HG03039 (cell line): Measurements from ENCODE around the gene FOXC1.

ENCODE experiments used
- ATAC-seq: cut with Tn5 transposase; IDR thresholded peaks from one replicate; pipeline ENCODE4 v1.9.1; 2021; ENCODE audit warnings: mild to moderate bottlenecking, moderate library complexity; ENCODE audit not compliant: unreplicated experiment

FOXC1 gene

GRCh38 chr6:1584146-1584545 lies 25.6 kb upstream of the FOXC1 start:
- no peak for ATAC-seq

- ATAC-seq = no peak
Observed at GRCh38 chr6:1584996-1585668, 24.6 kb upstream of the FOXC1 start.

GRCh38 chr6:1585669-1586049 lies 24.1 kb upstream of the FOXC1 start:
- ATAC-seq = no peak

- no peak for ATAC-seq
Observed at GRCh38 chr6:1586256-1586655, 23.5 kb upstream of the FOXC1 start.

GRCh38 chr6:1586861-1587450 lies 22.8 kb upstream of the FOXC1 start:
- no peak for ATAC-seq

- no peak for ATAC-seq
Observed at GRCh38 chr6:1587546-1587945, 22.2 kb upstream of the FOXC1 start.

- no peak for ATAC-seq
Observed at GRCh38 chr6:1587977-1588376, 21.7 kb upstream of the FOXC1 start.

- no peak for ATAC-seq
Observed at GRCh38 chr6:1589208-1589607, 20.5 kb upstream of the FOXC1 start.

GRCh38 chr6:1590580-1590979 lies 19.1 kb upstream of the FOXC1 start:
- no peak for ATAC-seq

GRCh38 chr6:1591243-1591642 lies 18.5 kb upstream of the FOXC1 start:
- ATAC-seq = no peak

- ATAC-seq = no peak
Observed at GRCh38 chr6:1591926-1592325, 17.8 kb upstream of the FOXC1 start.

GRCh38 chr6:1592852-1593251 lies 16.9 kb upstream of the FOXC1 start:
- no peak for ATAC-seq

GRCh38 chr6:1593286-1593957 lies 16.3 kb upstream of the FOXC1 start:
- ATAC-seq = no peak

GRCh38 chr6:1593958-1594314 lies 15.8 kb upstream of the FOXC1 start:
- ATAC-seq = no peak

- no peak for ATAC-seq
Observed at GRCh38 chr6:1594445-1595200, 15.1 kb upstream of the FOXC1 start.

- ATAC-seq = no peak
Observed at GRCh38 chr6:1595271-1596087, 14.2 kb upstream of the FOXC1 start.

- no peak for ATAC-seq
Observed at GRCh38 chr6:1596088-1596852, 13.4 kb upstream of the FOXC1 start.

- no peak for ATAC-seq
Observed at GRCh38 chr6:1597121-1597744, 12.5 kb upstream of the FOXC1 start.

- no peak for ATAC-seq
Observed at GRCh38 chr6:1597924-1598323, 11.8 kb upstream of the FOXC1 start.

GRCh38 chr6:1598433-1598832 lies 11.3 kb upstream of the FOXC1 start:
- no peak for ATAC-seq
